ENCODE results near the gene RHBDL3.

RHBDL3 gene

GRCh38 chr17:32357615-32358014, 92.0 kb downstream of the RHBDL3 start:
- no peak for DNase-seq (ENCODE audit: low spot score)

GRCh38 chr17:32361270-32361669, 95.6 kb downstream of the RHBDL3 start:
- DNase-seq (ENCODE audit: low spot score), result no peak

GRCh38 chr17:32370426-32370825, 104.8 kb downstream of the RHBDL3 start:
- no peak for DNase-seq (ENCODE audit: low spot score)

Measured in AG08395 (cell line).